A549 (cell line): ENCODE results near the gene IDH2. TPM values are rescaled to one million over a fixed set of nuclear protein-coding genes. Genes with fewer than 3 reads are reported as not detected.

Experiments
- ATAC-seq, 2 experiments: fragments of 200-7000 bp in 1 of 2; fragments of >200 bp in 1 of 2; cut with Nextera tagmentation in 1 of 2; cut with Tn5 transposase in 1 of 2; 3 replicates each; pipeline versions ENCODE4 v1.8.0 to v1.9.1; 2018 to 2020; ENCODE audit warnings: mild to moderate bottlenecking in 1 of 2, moderate library complexity in 1 of 2
- CTCF ChIA-PET: fragments of 300-600 bp; sonication (Branson Sonifier 250); formaldehyde crosslinking; extraction: SDS; loops from one replicate; lab custom pipeline; 2021; ENCODE audit warnings: antibody characterized with exemption, inconsistent platforms; lab: Yijun Ruan, JAX
- POLR2A ChIA-PET: fragments of 350-600 bp; formaldehyde crosslinking; extraction: SDS; loops from one replicate; lab custom pipeline; 2021; ENCODE audit warnings: antibody characterized with exemption, inconsistent platforms; lab: Yijun Ruan, JAX
- DNase-seq, 2 experiments: peaks; one replicate each; pipeline versions ENCODE4 v3.0.0 to v3.0.0-alpha.2; 2011 to 2016; ENCODE audit warnings: low read depth in 1 of 2, low spot score in 1 of 2
- FAIRE-seq: peaks from 2 replicates; lab custom pipeline; 2011; peaks lifted over from hg19 to GRCh38; lab: Jason Lieb, UNC
- H3K27ac ChIP-seq, 2 experiments: fragments of >200 bp; sonication (Bioruptor Twin); formaldehyde crosslinking; 3 replicates each; pipeline ENCODE4 v1.5.1; 2016 to 2017
- H3K4me1 ChIP-seq: fragments of >200 bp; sonication (Bioruptor Twin); formaldehyde crosslinking; 3 replicates; pipeline ENCODE4 v1.6.1; 2016
- H3K4me2 ChIP-seq: fragments of >200 bp; sonication (Bioruptor Twin); formaldehyde crosslinking; 3 replicates; pipeline ENCODE4 v1.6.1; 2016
- H3K4me3 ChIP-seq: fragments of >200 bp; sonication (Bioruptor Twin); formaldehyde crosslinking; 3 replicates; pipeline ENCODE4 v1.5.1; 2016
- H3K9me3 ChIP-seq: fragments of >200 bp; sonication (Bioruptor Twin); formaldehyde crosslinking; 3 replicates; pipeline ENCODE4 v1.6.1; 2016
- BCL3 ChIP-seq: fragments of >200 bp; sonication (Bioruptor Twin); formaldehyde crosslinking; IDR thresholded peaks from 3 replicates; pipeline ENCODE4 v1.6.1; 2016
- BHLHE40 ChIP-seq: IDR thresholded peaks from 2 replicates; pipeline ENCODE4 v1.6.1; 2012; ENCODE audit warnings: low read depth, low read length, inconsistent platforms
- CEBPB ChIP-seq, 2 experiments: fragments of >200 bp in 1 of 2; sonication (Bioruptor Twin) in 1 of 2; formaldehyde crosslinking in 1 of 2; IDR thresholded peaks; 2 replicates each; pipeline ENCODE4 v1.6.1; 2012 to 2016
- CHD2 ChIP-seq: fragments of 150-350 bp; IDR thresholded peaks from 2 replicates; pipeline ENCODE4 v1.6.1; 2014; ENCODE audit warnings: low read length; ENCODE audit not compliant: partially characterized antibody
- CHD4 ChIP-seq: fragments of 200-600 bp; sonication (generic); IDR thresholded peaks from 2 replicates; pipeline ENCODE4 v1.6.1; 2016; ENCODE audit warnings: antibody characterized with exemption, mild to moderate bottlenecking, borderline replicate concordance
- EHF ChIP-seq: fragments of 250-450 bp; sonication (Bioruptor Pico); IDR thresholded peaks from 2 replicates; pipeline ENCODE4 v1.5.0; 2020; ENCODE audit warnings: mild to moderate bottlenecking
- ELK1 ChIP-seq: fragments of 150-350 bp; IDR thresholded peaks from 2 replicates; pipeline ENCODE4 v1.6.1; 2014; ENCODE audit warnings: low read depth, mild to moderate bottlenecking, low read length
- ESRRA ChIP-seq: fragments of 150-350 bp; IDR thresholded peaks from 2 replicates; pipeline ENCODE4 v1.6.1; 2014; ENCODE audit warnings: mild to moderate bottlenecking, low read length, borderline replicate concordance
- HEYL ChIP-seq: fragments of 250-450 bp; sonication (Bioruptor Pico); IDR thresholded peaks from 2 replicates; pipeline ENCODE4 v1.8.0; 2021; ENCODE audit warnings: mild to moderate bottlenecking, moderate library complexity
- HOXA7 ChIP-seq: fragments of 250-450 bp; sonication (Bioruptor Pico); IDR thresholded peaks from 2 replicates; pipeline ENCODE4 v1.5.0; 2020; ENCODE audit warnings: mild to moderate bottlenecking, moderate library complexity
- HOXB13 ChIP-seq: fragments of 250-450 bp; sonication (Bioruptor Pico); IDR thresholded peaks from 2 replicates; pipeline ENCODE4 v1.5.0; 2020; ENCODE audit warnings: low read depth, mild to moderate bottlenecking, moderate library complexity
- JUN ChIP-seq, 2 experiments: fragments of >200 bp; sonication (Bioruptor Twin); formaldehyde crosslinking; IDR thresholded peaks; 2 replicates in 1 of 2; 3 replicates in 1 of 2; pipeline ENCODE4 v1.6.1; 2016 to 2017
- JUNB ChIP-seq: fragments of >200 bp; sonication (Bioruptor Twin); formaldehyde crosslinking; IDR thresholded peaks from 2 replicates; pipeline ENCODE4 v1.6.1; 2016
- KDM1A ChIP-seq: fragments of 200-600 bp; sonication (generic); IDR thresholded peaks from 2 replicates; pipeline ENCODE4 v1.6.1; 2016; ENCODE audit warnings: low read depth, mild to moderate bottlenecking
- KDM5A ChIP-seq: fragments of 200-600 bp; sonication (generic); IDR thresholded peaks from 2 replicates; pipeline ENCODE4 v1.6.1; 2016; ENCODE audit warnings: antibody characterized with exemption, mild to moderate bottlenecking
- MAZ ChIP-seq: fragments of 150-350 bp; IDR thresholded peaks from 2 replicates; pipeline ENCODE4 v1.6.1; 2014; ENCODE audit warnings: antibody characterized with exemption, low read depth, low read length, borderline replicate concordance
- NPAS2 ChIP-seq: fragments of 250-450 bp; sonication (Bioruptor Pico); IDR thresholded peaks from 2 replicates; pipeline ENCODE4 v1.8.0; 2022; ENCODE audit warnings: mild to moderate bottlenecking, moderate library complexity, borderline replicate concordance
- PHF8 ChIP-seq: fragments of 200-600 bp; sonication (generic); IDR thresholded peaks from 2 replicates; pipeline ENCODE4 v1.6.1; 2016; ENCODE audit warnings: low read depth, mild to moderate bottlenecking, antibody characterized with exemption, moderate library complexity, borderline replicate concordance
- POLR2A ChIP-seq: IDR thresholded peaks from 2 replicates; pipeline ENCODE4 v1.6.1; 2012; ENCODE audit warnings: mild to moderate bottlenecking, low read length
- RARB ChIP-seq: fragments of 250-450 bp; sonication (Bioruptor Pico); IDR thresholded peaks from 2 replicates; pipeline ENCODE4 v1.8.0; 2021; ENCODE audit warnings: mild to moderate bottlenecking, moderate library complexity
- RCOR1 ChIP-seq: fragments of 150-350 bp; IDR thresholded peaks from 2 replicates; pipeline ENCODE4 v1.6.1; 2014; ENCODE audit warnings: antibody characterized with exemption, low read length, low read depth
- RFX5 ChIP-seq: fragments of 450-650 bp; IDR thresholded peaks from 2 replicates; pipeline ENCODE4 v1.7.1; 2014; ENCODE audit warnings: antibody characterized with exemption, mild to moderate bottlenecking, moderate library complexity
- RNF2 ChIP-seq: fragments of 200-600 bp; sonication (generic); IDR thresholded peaks from 2 replicates; pipeline ENCODE4 v1.6.1; 2016; ENCODE audit warnings: low read depth, mild to moderate bottlenecking, antibody characterized with exemption, moderate library complexity, borderline replicate concordance
- SREBF2 ChIP-seq: fragments of 450-650 bp; IDR thresholded peaks from 2 replicates; pipeline ENCODE4 v1.6.1; 2014; ENCODE audit warnings: mild to moderate bottlenecking, moderate library complexity
- TFCP2L1 ChIP-seq: fragments of 250-450 bp; sonication (Bioruptor Pico); IDR thresholded peaks from 2 replicates; pipeline ENCODE4 v1.5.0; 2021; ENCODE audit warnings: mild to moderate bottlenecking
- ZSCAN20 ChIP-seq: fragments of 250-450 bp; sonication (Bioruptor Pico); IDR thresholded peaks from 2 replicates; pipeline ENCODE4 v1.8.0; 2022; ENCODE audit warnings: mild to moderate bottlenecking, moderate library complexity
- WGBS: methylation state at CpG from one replicate; pipeline ENCODE4 v1.1.6; 2017; ENCODE audit errors: missing lambda C conversion rate; 5-methylcytosine and 5-hydroxymethylcytosine counted together
- polyA plus RNA-seq, 4 experiments: library from polyadenylated mRNA; depleted of rRNA in 3 of 4; stranded (reverse); fragments of >200 nt; fragmentation: RNase III in 1 of 4; extraction: RNeasy Plus Mini Kit Qiagen cat#74134 plus additional on column Dnase treatment in 1 of 4; gene quantifications; 2 replicates in 3 of 4; 3 replicates in 1 of 4; pipeline ENCODE4 v1.2.3, GENCODE V29; 2011 to 2017
- TF ChIP-seq, protein P1 (sequence below): IDR thresholded peaks from 2 replicates; pipeline ENCODE4 v1.6.1; 2012; ENCODE audit warnings: low read depth, borderline replicate concordance
- TF ChIP-seq, protein P2 (sequence below): IDR thresholded peaks from 2 replicates; pipeline ENCODE4 v1.6.1; 2012

Gene IDH2
- polyA plus RNA-seq, 2 of the 4 experiments (the other 2 are of a cell fraction) = 31.8 to 32.8 TPM

- ChIA-PET POLR2A (no interaction called here), CTCF (interaction anchor here (1.0 to 4.3 kb wide), 6 partner anchors 15 to 158 kb away, joined by 3 to 25 read pairs (median 4); no protein-coding TSS in a partner anchor)
- 89% methylated on average over 7 of the region's 7 CpGs for WGBS
- H3K9me3 ChIP-seq = no peaks in the 10 kb centered on the region
- no peak for TF ChIP-seq HOXA7 (CRISPR knock-in tag)
- no peak for TF ChIP-seq POLR2A
- TF ChIP-seq PHF8 = no peak
- TF ChIP-seq RCOR1 = no peak
- TF ChIP-seq ESRRA = no peak
- TF ChIP-seq KDM1A = no peak
- TF ChIP-seq BCL3 = no peak
- TF ChIP-seq NPAS2 (CRISPR knock-in tag) = no peak
- no peak for TF ChIP-seq RARB (CRISPR knock-in tag)
- no peak for TF ChIP-seq ELK1
- TF ChIP-seq, protein P1, sequence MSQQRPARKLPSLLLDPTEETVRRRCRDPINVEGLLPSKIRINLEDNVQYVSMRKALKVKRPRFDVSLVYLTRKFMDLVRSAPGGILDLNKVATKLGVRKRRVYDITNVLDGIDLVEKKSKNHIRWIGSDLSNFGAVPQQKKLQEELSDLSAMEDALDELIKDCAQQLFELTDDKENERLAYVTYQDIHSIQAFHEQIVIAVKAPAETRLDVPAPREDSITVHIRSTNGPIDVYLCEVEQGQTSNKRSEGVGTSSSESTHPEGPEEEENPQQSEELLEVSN = no peak
- no peak overlapping the region for H3K4me2 ChIP-seq
- ATAC-seq (no peak), FAIRE-seq (no peak), DNase-seq (no peak)
- no peak overlapping the region for H3K4me3 ChIP-seq
- H3K27ac ChIP-seq = no peak overlapping the region
- peaks cover 9% of the 10 kb centered on the region for H3K4me1 ChIP-seq
These were observed 45.7 kb downstream of the IDH2 start for GRCh38 chr15:90056529-90056928.

DNA sequence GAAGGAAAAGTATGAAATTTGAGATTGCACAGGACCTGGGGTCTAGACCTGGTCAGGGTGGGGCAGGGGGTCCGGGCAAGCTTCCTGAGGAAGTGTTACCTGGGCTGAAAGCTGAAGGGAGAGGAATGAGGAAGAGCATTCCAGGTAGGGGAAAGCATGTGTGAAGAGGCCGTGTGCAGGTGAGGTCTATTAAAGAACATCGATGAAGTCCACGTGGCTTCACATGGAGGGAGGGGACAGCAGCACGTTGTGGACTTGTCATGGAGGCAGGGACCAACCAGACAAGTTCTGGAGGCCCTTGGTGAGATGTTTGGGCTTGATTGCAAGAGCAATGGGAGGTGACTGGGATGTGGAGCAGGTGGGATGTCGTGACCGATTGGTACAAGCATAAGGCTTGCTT lies 47.1 kb downstream of the IDH2 start:
- no peak for TF ChIP-seq TFCP2L1 (CRISPR knock-in tag)
- no peak for TF ChIP-seq CHD4
- no peak for TF ChIP-seq RARB (CRISPR knock-in tag)
- no peak for TF ChIP-seq PHF8
- TF ChIP-seq MAZ = no peak
- TF ChIP-seq POLR2A = no peak
- TF ChIP-seq RNF2 = no peak
- TF ChIP-seq EHF (CRISPR knock-in tag) = no peak
- no peak overlapping the region for H3K27ac ChIP-seq
- WGBS = 78% methylated on average over 7 of the region's 7 CpGs
- peaks cover 9% of the 10 kb centered on the region for H3K4me1 ChIP-seq
- ATAC-seq (no peak), DNase-seq (no peak), FAIRE-seq (no peak)
- POLR2A ChIA-PET = no interaction called here
- H3K4me2 ChIP-seq = 0 out of 3 replicates have a peak overlapping the region, but pooled peaks have one; percentile 13
- H3K4me3 ChIP-seq = no peak overlapping the region
- no peaks in the 10 kb centered on the region for H3K9me3 ChIP-seq
- CTCF ChIA-PET = interaction anchor here (1.1 to 4.3 kb wide), 3 partner anchors 16 to 831 kb away, joined by 3 to 25 read pairs (median 3); no protein-coding TSS in a partner anchor

DNA sequence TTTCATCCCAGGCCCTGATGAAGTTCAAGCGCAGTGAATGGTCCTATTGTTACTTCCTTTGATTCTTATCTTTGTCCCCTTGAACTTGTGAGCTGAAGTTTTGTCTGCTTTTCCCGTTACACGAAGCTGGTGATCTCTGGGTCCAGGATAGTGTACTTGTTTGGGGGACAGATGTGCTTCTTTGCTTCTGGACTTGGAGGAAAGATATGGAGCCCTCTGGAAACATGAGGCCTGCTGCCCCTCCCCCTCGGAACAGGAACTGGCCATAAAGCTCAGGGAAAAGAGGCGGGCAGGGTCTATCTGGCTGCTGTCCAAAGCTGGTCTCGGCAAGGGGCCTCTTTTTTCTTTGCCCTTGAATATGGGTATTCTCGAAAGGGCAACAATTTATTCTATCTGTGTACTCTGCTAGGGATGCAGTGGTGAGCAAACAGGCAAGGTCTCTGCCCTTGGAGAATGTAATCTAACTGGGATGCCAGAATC lies 47.6 kb downstream of the IDH2 start:
- Histone ChIP-seq H3K4me1 (peaks cover 9% of the 10 kb centered on the region), H3K4me3 (no peak overlapping the region), H3K4me2 (0 out of 3 replicates have a peak overlapping the region, but pooled peaks have one; percentile 13), H3K27ac (peak overlapping the region in 1 of 2 experiments; percentile 10; a peak in 1 of 6 replicates), H3K9me3 (no peaks in the 10 kb centered on the region)
- CTCF ChIA-PET = interaction anchor here (1.1 to 4.3 kb wide), 3 partner anchors 17 to 831 kb away, joined by 3 to 25 read pairs (median 3); no protein-coding TSS in a partner anchor
- POLR2A ChIA-PET = no interaction called here
- WGBS = 56% methylated on average over 7 of the region's 7 CpGs
- no peak for DNase-seq
- no peak for FAIRE-seq
- peak in 1 of 2 experiments; percentile 34; a peak in 1 of 6 replicates for ATAC-seq
- TF ChIP-seq TFCP2L1 (CRISPR knock-in tag) (no peak), JUNB (no peak), HEYL (CRISPR knock-in tag) (no peak), HOXB13 (no peak), POLR2A (no peak), BHLHE40 (no peak), ZSCAN20 (CRISPR knock-in tag) (no peak), RNF2 (no peak), CHD2 (no peak), SREBF2 (no peak), KDM5A (no peak), JUN (IDR thresholded peaks at IDR 0.05) (no peak), RFX5 (no peak), CEBPB (IDR thresholded peaks at IDR 0.05) (no peak)
- TF ChIP-seq, protein P2, sequence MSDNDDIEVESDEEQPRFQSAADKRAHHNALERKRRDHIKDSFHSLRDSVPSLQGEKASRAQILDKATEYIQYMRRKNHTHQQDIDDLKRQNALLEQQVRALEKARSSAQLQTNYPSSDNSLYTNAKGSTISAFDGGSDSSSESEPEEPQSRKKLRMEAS = no peak
